Memory B cell (primary cell): ENCODE data around the gene AKAP8L.

Source experiments
- ATAC-seq: fragments of 150-1000 bp; cut with Tn5 transposase; 2 replicates; pipeline ENCODE4 v1.10.0; 2021; ENCODE audit warnings: low read depth, mild to moderate bottlenecking, moderate library complexity
- DNase-seq, 2 donors: peaks; one replicate each; pipeline ENCODE4 v3.0.0; 2022; ENCODE audit warnings: low spot score in 2 of 2
- H3K27ac Mint-ChIP-seq: one replicate; pipeline ENCODE4 v1.8.0; 2022; ENCODE audit warnings: mild to moderate bottlenecking, moderate library complexity, mixed read lengths
- H3K27me3 Mint-ChIP-seq: one replicate; pipeline ENCODE4 v1.8.0; 2022; ENCODE audit warnings: mixed read lengths
- H3K36me3 Mint-ChIP-seq: one replicate; pipeline ENCODE4 v1.8.0; 2022; ENCODE audit warnings: mild to moderate bottlenecking, mixed read lengths
- H3K4me1 Mint-ChIP-seq: one replicate; pipeline ENCODE4 v1.8.0; 2022; ENCODE audit warnings: mixed read lengths
- H3K4me3 Mint-ChIP-seq: one replicate; pipeline ENCODE4 v1.8.0; 2022; ENCODE audit warnings: mild to moderate bottlenecking, moderate library complexity, mixed read lengths
- H3K9me3 Mint-ChIP-seq: one replicate; pipeline ENCODE4 v1.8.0; 2022; ENCODE audit warnings: mixed read lengths

The AKAP8L gene, protein sequence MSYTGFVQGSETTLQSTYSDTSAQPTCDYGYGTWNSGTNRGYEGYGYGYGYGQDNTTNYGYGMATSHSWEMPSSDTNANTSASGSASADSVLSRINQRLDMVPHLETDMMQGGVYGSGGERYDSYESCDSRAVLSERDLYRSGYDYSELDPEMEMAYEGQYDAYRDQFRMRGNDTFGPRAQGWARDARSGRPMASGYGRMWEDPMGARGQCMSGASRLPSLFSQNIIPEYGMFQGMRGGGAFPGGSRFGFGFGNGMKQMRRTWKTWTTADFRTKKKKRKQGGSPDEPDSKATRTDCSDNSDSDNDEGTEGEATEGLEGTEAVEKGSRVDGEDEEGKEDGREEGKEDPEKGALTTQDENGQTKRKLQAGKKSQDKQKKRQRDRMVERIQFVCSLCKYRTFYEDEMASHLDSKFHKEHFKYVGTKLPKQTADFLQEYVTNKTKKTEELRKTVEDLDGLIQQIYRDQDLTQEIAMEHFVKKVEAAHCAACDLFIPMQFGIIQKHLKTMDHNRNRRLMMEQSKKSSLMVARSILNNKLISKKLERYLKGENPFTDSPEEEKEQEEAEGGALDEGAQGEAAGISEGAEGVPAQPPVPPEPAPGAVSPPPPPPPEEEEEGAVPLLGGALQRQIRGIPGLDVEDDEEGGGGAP

DNA sequence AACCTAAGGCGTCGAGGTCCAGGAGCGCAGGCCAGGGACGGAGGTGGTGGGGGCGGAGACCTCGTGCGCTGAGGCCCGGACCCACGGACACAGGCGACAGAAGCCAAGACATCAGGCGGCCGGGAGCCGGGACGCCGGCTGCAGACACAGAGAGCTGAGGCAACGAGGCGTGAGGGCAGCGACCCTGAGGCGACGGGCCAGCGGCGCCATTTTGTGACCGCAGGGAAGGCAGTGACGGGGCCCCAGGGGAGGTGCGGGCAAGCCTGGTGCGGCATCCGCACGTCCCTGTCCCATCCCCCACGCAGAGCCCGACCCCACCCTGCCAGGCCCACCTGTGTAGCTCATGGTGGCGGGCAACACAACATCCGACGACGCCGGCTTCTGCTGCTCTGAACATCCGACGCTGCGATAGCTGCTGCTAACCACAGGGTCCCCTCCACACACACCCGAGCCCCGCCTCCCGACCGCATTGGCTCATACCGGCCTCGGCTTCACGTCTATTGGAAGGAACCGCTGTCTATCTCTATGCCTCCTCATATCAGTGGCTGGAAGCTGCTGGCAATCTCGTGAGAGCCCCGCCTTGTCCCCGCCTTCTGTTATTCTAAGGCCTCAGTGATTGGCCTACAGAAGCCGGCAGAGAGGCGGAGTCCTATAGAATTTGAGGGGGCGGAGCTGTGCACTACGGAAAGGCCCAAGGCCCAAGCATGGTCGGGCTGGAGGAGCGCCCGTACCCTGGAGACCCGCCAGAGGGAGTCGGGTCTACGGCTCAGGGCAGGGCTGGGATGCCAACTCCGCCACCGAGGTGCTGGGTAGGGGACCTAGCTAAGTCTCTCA lies at the start of gene AKAP8L:
Gene AKAP8L, minus strand, starts transcription at position 410 of the 834 bp plus-strand sequence. Its CDS starts 65 bp downstream, at position 345.
- DNase-seq = peak; percentile 93 to 97
- Mint-ChIP-seq H3K4me1 (peaks cover 29% of the 10 kb centered on the region), H3K4me3 (peak within 1 kb of the TSS; percentile 90), H3K36me3 (peaks cover 9% of the 10 kb centered on the region), H3K27me3 (no peaks in the 10 kb centered on the region), H3K27ac (peak within 1 kb of the TSS; percentile 97), H3K9me3 (no peaks in the 10 kb centered on the region)
- ATAC-seq = peak; percentile 88

GRCh38 chr19:15467734-15468214 lies 49.0 kb upstream of the AKAP8L start:
- H3K27me3 Mint-ChIP-seq = peaks cover 14% of the 10 kb centered on the region
- peak overlapping the region; percentile 8 for H3K4me3 Mint-ChIP-seq
- H3K4me1 Mint-ChIP-seq = peaks cover 39% of the 10 kb centered on the region
- no peaks in the 10 kb centered on the region for H3K9me3 Mint-ChIP-seq
- H3K27ac Mint-ChIP-seq = no peak overlapping the region
- DNase-seq = no peak
- ATAC-seq = no peak
- peaks cover 6% of the 10 kb centered on the region for H3K36me3 Mint-ChIP-seq

- Mint-ChIP-seq H3K27ac (no peak overlapping the region), H3K27me3 (peaks cover 14% of the 10 kb centered on the region), H3K36me3 (peaks cover 6% of the 10 kb centered on the region), H3K4me1 (peaks cover 39% of the 10 kb centered on the region), H3K9me3 (no peaks in the 10 kb centered on the region), H3K4me3 (no peak overlapping the region)
- DNase-seq = no peak
- no peak for ATAC-seq
Observed at GRCh38 chr19:15466851-15467733, 48.3 kb upstream of the AKAP8L start.

DNA sequence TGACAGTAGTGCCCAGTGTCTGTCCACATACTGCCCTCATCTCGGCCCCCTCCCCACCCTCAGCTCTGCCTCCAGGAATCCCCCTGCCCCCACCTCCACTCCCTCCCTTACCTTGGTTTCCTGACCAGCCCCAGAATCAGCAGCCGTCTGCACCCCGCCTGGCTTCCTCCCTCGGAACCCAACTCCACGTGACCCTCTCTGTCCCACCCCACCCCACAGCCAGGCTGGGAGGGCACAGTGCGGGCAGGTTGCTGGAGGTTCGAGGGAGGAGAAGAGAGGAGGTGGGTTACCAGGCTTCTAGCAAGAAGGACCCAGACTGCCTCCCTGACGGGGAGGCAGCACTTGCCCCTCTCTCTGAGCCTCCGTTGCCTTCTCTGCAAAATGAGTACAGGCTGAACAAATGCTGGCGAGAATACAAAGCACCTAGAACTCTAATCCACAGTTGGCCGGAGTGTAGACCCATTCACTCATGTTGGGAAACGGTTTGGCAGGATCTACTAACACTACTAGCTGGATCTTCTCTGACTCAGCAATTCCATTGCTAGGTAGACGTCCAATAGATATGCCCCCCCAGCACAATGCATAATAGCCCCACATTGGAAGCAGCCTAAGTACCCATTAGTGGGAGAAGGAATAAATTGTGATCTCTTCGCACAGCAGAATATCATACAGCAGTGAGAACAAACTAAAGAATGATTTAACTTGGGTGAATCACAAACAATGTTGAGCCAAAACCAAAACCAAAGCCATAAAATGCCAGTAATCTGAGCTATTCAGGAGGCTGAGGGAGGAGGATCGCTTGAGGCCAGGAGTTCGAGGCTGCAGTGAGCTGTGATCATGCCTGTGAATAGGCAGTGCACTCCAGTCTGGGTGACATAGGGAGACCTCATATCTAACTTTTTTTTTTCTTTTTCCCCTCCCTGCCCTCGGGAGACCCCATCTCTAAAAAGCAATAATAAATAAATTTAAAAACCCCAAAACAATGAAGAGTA lies 45.9 kb upstream of the AKAP8L start, which contains the start of gene RASAL3:
Gene RASAL3, minus strand, starts transcription at position 151 of the 992 bp plus-strand sequence. CDS start 186 bp downstream, outside the sequence.
- Mint-ChIP-seq H3K4me1 (peaks cover 38% of the 10 kb centered on the region), H3K27ac (peak within 1 kb of the TSS; percentile 83), H3K36me3 (peaks cover 12% of the 10 kb centered on the region), H3K9me3 (no peaks in the 10 kb centered on the region), H3K4me3 (peak within 1 kb of the TSS; percentile 90), H3K27me3 (peaks cover 10% of the 10 kb centered on the region)
- peak; percentile 29 for DNase-seq
- ATAC-seq = peak; percentile 72

- H3K4me3 Mint-ChIP-seq = peak overlapping the region; percentile 90
- H3K27ac Mint-ChIP-seq = peak overlapping the region; percentile 83
- H3K4me1 Mint-ChIP-seq = peaks cover 32% of the 10 kb centered on the region
- peak; percentile 54 for DNase-seq
- peaks cover 12% of the 10 kb centered on the region for H3K36me3 Mint-ChIP-seq
- H3K9me3 Mint-ChIP-seq = no peaks in the 10 kb centered on the region
- peaks cover 5% of the 10 kb centered on the region for H3K27me3 Mint-ChIP-seq
- ATAC-seq = peak; percentile 90
Observed at GRCh38 chr19:15463861-15464371, 45.1 kb upstream of the AKAP8L start.

- H3K27me3 Mint-ChIP-seq = no peaks in the 10 kb centered on the region
- DNase-seq (no peak), ATAC-seq (no peak)
- H3K27ac Mint-ChIP-seq = no peak overlapping the region
- H3K4me3 Mint-ChIP-seq = no peak overlapping the region
- peaks cover 12% of the 10 kb centered on the region for H3K36me3 Mint-ChIP-seq
- H3K9me3 Mint-ChIP-seq = no peaks in the 10 kb centered on the region
- H3K4me1 Mint-ChIP-seq = peaks cover 17% of the 10 kb centered on the region
Observed at GRCh38 chr19:15461694-15462093, 42.9 kb upstream of the AKAP8L start.

DNA sequence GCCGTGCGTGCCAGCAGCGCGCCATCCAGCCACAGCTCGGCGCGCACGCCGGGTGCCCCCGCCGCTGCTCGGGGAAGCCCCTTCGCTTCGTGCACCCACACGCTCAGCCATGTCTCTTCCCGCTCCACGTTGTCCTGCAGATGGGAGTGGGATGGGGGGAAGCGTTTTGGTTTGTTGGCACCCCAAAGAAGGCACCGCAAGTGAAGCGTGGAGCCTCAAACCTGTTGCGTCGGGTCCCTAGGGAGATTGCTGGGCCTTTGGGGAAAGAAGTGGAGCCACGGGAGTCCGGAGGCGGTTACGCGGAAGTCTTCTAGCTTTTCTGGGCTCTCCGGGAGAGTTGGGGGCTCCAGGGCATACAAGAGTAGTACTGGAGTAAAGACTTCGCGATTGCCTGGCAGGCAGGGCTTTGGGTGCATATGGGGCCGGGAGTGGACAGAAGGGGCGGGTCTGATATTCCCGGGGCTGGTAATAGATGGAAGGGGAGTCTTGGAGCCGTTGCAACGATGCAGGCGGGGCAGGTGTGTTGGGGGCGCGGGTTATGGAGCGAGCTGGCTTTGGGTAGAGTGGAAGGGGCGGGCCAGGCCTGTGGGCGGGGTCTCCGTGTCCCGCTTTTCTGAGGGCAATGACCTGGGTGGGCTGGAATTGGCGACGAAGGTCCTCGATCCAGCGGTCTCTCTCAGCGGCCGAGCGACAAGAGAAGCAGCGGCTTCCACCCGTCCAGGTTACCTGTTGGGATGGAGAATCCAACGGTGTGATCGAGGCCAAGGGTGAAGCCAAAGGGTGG lies 39.1 kb upstream of the AKAP8L start:
- Mint-ChIP-seq H3K4me3 (no peak overlapping the region), H3K27ac (no peak overlapping the region), H3K9me3 (no peaks in the 10 kb centered on the region)

DNA sequence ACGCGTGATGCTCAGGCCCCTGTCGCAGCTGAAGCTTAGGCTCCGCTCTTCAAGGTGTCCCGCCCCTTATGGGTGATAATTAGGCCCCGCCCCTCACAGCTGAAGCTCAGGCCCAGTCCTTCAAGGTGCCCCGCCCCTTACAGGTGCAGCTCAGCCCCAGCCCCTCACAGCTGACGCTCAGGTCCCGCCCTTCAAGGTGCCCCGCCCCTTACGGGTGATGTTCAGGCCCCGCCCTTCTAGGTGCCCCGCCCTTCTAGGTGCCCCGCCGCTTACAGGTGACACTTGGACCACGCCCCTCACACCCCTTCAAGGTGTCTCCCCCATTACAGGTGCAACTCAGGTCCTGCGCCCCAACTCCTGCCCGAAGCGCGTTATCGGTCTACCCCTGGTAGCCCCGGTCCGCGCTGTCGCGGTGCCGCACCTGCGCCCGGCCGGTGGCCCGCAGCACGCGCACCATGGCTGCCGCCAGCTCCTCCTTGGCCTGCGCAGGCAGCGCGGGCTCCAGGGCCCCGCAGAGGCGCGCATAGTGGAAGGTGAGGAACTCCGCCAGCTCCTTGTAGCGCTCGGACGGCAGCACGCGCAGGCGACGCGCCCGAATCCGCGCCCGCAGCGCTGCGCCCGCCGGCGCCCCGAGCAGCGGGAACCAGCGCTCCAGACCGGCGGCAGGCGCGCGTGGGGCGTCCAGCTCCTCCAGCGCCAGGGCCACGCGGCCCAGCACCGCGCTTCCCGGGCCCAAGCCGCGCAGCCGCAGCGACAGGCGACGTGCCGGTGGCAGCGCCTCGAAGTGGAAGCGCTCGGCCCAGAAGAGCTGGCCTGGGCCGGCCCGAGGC lies 38.3 kb upstream of the AKAP8L start:
- DNase-seq = no peak
- H3K4me1 Mint-ChIP-seq = peaks cover 10% of the 10 kb centered on the region
- H3K27me3 Mint-ChIP-seq = no peaks in the 10 kb centered on the region
- peaks cover 30% of the 10 kb centered on the region for H3K36me3 Mint-ChIP-seq
- ATAC-seq = peak; percentile 32
- no peaks in the 10 kb centered on the region for H3K9me3 Mint-ChIP-seq
- H3K27ac Mint-ChIP-seq = no peak overlapping the region
- no peak overlapping the region for H3K4me3 Mint-ChIP-seq

More for the DNA sequence above, 39.1 kb upstream of the AKAP8L start:
- H3K36me3 Mint-ChIP-seq = peaks cover 26% of the 10 kb centered on the region
- no peak for DNase-seq
- ATAC-seq = no peak
- H3K4me1 Mint-ChIP-seq = peaks cover 10% of the 10 kb centered on the region
- H3K27me3 Mint-ChIP-seq = no peaks in the 10 kb centered on the region

- H3K36me3 Mint-ChIP-seq = peaks cover 29% of the 10 kb centered on the region
- no peak for ATAC-seq
- no peak overlapping the region for H3K27ac Mint-ChIP-seq
- no peaks in the 10 kb centered on the region for H3K27me3 Mint-ChIP-seq
- no peak overlapping the region for H3K4me3 Mint-ChIP-seq
- H3K9me3 Mint-ChIP-seq = no peaks in the 10 kb centered on the region
- DNase-seq = no peak
- H3K4me1 Mint-ChIP-seq = peaks cover 5% of the 10 kb centered on the region
Observed at GRCh38 chr19:15456441-15456840, 37.7 kb upstream of the AKAP8L start.

GRCh38 chr19:15455996-15456395 lies 37.2 kb upstream of the AKAP8L start:
- Mint-ChIP-seq H3K36me3 (peaks cover 29% of the 10 kb centered on the region), H3K27ac (no peak overlapping the region), H3K4me1 (peaks cover 5% of the 10 kb centered on the region), H3K27me3 (no peaks in the 10 kb centered on the region), H3K9me3 (no peaks in the 10 kb centered on the region), H3K4me3 (no peak overlapping the region)
- DNase-seq = no peak
- ATAC-seq = no peak
